Measurements from ENCODE around the gene PROCA1. TPM values are rescaled to one million over a fixed set of nuclear protein-coding genes. Genes with fewer than 3 reads are reported as not detected.

Gene PROCA1
- total and polyA plus RNA-seq, 2 of the 13 experiments (the other 11 are each of a cell fraction or from before 2014, with no cell fraction given) = 0.73 to 1.5 TPM

DNA sequence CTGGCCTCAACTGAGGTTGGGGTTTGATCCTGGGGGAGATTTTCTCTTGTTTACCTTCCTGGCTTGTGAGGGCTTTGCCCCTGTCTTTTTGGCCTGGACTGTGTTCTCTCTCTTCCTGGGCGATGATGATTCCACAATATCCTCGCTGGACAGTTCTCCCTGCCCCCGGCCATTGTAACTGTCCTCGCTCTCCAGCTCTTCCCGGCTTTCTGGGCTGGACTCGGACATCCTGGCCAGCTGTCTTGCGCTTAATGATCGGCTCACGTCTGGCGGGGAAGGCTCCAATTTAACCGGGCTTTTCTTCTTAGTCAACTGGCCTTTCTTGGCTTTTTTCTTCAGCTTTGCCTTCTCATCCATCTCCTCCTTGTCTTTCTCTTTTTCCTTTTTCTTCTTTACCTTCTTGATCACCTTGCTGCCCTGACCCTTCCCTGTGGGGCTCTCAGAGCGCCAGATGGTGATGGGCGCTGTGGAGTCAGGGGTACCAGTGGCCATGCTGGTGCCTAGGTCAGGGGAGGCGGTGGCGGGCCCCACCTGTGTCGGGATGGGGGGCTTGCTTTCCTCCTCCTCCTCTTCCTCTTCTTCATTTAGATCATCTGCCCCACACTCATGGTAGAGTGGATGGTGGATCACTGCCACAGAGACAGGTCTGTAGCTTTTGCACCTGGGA, 8.0 kb downstream of the PROCA1 start (continued):
- TF ChIP-seq, protein P1, sequence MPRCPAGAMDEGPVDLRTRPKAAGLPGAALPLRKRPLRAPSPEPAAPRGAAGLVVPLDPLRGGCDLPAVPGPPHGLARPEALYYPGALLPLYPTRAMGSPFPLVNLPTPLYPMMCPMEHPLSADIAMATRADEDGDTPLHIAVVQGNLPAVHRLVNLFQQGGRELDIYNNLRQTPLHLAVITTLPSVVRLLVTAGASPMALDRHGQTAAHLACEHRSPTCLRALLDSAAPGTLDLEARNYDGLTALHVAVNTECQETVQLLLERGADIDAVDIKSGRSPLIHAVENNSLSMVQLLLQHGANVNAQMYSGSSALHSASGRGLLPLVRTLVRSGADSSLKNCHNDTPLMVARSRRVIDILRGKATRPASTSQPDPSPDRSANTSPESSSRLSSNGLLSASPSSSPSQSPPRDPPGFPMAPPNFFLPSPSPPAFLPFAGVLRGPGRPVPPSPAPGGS (CRISPR knock-in tag; IDR thresholded peaks at IDR 0.05) = no peak

DNA sequence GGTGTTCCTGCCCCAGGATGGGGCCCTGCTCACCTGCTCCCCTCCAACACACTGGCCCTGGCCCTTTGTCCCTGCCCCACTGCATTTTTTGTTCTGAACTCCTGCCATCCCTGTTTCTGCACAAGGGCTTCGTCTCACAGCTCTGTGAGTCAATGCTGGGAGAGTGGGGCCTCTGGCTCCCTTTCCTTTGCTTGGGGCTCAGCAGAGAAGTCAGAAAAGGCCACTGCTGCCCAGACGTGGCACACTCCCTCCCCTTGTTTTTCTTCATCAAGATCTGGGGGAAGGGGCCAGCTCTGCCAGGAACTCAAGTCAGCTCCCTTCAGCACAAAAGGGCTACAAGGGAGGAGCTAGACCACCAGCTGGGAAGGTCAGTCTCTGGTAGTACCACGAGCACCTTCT, 8.9 kb downstream of the PROCA1 start:
- intact Hi-C loops (cut with micrococcal nuclease; ENCODE audit: unreplicated experiment) (no loop called here), in situ Hi-C loops (cut with HindIII; ENCODE audit: extremely low pct_ligation_motif_present, low pct_unique_long_range_greater_than_20kb) (no loop called here)
- no peak for ATAC-seq
- Histone ChIP-seq H3K9me3 (ENCODE audit: low read length) (no peaks in the 10 kb centered on the region), H3K27ac (ENCODE audit: extremely low read length, insufficient read depth, low read length) (peak overlapping the region; percentile 91), H3K36me3 (replicated peaks in 1 of 2; ENCODE audit: control insufficient read depth in 1 of 2, insufficient read depth in 2 of 2, low read length in 2 of 2) (peaks cover 25 to 43% of the 10 kb centered on the region in 2 experiments), H2AFZ (ENCODE audit: low read length) (no peak overlapping the region), H3K79me2 (ENCODE audit: insufficient read depth, low read length) (no peaks in the 10 kb centered on the region), H3K4me2 (ENCODE audit: low read depth, low read length) (no peak overlapping the region), H3K9ac (ENCODE audit: insufficient read depth, low read depth, low read length) (0 out of 2 replicates have a peak overlapping the region, but pooled peaks have one; percentile 38), H3K4me1 (ENCODE audit: insufficient read depth, low read length) (peaks cover 64% of the 10 kb centered on the region), H3K4me3 (replicated peaks in 1 of 3; ENCODE audit: insufficient read depth in 1 of 3, low read depth in 2 of 3, low read length in 3 of 3) (no peak overlapping the region), H4K20me1 (ENCODE audit: insufficient read depth, low read length) (no peaks in the 10 kb centered on the region), H3K27me3 (ENCODE audit: control insufficient read depth in 1 of 2, insufficient read depth in 2 of 2, low read length in 2 of 2) (no peaks in the 10 kb centered on the region)
- CTCF ChIA-PET (ENCODE audit: low intra/inter-chr PET ratio, low total read pairs) = no interaction called here
- POLR2A ChIA-PET = interaction anchor here (0.8 to 10.8 kb wide), 7 partner anchors 9 to 57 kb away, joined by 3 to 220 read pairs (median 4); partner anchors contain the start of genes BLTP2, PROCA1, RPL23A and SDF2
- BruUV-seq (replicated peaks) = no TSS peak
- no peak for DNase-seq (ENCODE audit: low spot score)
- 71% methylated on average over 3 of the region's 3 CpGs for WGBS (ENCODE audit: low lambda C conversion rate)
- no peak for FAIRE-seq
- TF ChIP-seq AHR (CRISPR knock-in tag; IDR thresholded peaks at IDR 0.05) = no peak
- TF ChIP-seq FOXK1 (CRISPR knock-in tag; IDR thresholded peaks at IDR 0.05; ENCODE audit: borderline replicate concordance, low read depth) = no peak
- TF ChIP-seq, protein P2, sequence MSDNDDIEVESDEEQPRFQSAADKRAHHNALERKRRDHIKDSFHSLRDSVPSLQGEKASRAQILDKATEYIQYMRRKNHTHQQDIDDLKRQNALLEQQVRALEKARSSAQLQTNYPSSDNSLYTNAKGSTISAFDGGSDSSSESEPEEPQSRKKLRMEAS (IDR thresholded peaks at IDR 0.05) = no peak
- TF ChIP-seq, protein P3, sequence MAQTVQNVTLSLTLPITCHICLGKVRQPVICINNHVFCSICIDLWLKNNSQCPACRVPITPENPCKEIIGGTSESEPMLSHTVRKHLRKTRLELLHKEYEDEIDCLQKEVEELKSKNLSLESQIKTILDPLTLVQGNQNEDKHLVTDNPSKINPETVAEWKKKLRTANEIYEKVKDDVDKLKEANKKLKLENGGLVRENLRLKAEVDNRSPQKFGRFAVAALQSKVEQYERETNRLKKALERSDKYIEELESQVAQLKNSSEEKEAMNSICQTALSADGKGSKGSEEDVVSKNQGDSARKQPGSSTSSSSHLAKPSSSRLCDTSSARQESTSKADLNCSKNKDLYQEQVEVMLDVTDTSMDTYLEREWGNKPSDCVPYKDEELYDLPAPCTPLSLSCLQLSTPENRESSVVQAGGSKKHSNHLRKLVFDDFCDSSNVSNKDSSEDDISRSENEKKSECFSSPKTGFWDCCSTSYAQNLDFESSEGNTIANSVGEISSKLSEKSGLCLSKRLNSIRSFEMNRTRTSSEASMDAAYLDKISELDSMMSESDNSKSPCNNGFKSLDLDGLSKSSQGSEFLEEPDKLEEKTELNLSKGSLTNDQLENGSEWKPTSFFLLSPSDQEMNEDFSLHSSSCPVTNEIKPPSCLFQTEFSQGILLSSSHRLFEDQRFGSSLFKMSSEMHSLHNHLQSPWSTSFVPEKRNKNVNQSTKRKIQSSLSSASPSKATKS (CRISPR knock-in tag; IDR thresholded peaks at IDR 0.05) = no peak
- no peak for TF ChIP-seq ZNF382 (CRISPR knock-in tag; IDR thresholded peaks at IDR 0.05; ENCODE audit: borderline replicate concordance)

All from HepG2 (cell line).